ENCODE results near the gene FMR1. TPM values are rescaled to one million over a fixed set of nuclear protein-coding genes. Genes with fewer than 3 reads are reported as not detected.

Gene FMR1
- total RNA-seq, 1 experiment from 2014 or later: 44.6 TPM

GRCh38 chrX:147894366-147894963 lies 17.3 kb upstream of the FMR1 start:
- no peak overlapping the region for H2AK5ac ChIP-seq (ENCODE audit: insufficient read length, low read length)
- H3K4me1 ChIP-seq (ENCODE audit: insufficient read depth, low read length): no peaks in the 10 kb centered on the region
- H3T11ph ChIP-seq (ENCODE audit: low read length): no peak overlapping the region
- no peaks in the 10 kb centered on the region for H3K27me3 ChIP-seq (ENCODE audit: insufficient read depth, low read length)
- no peak overlapping the region for H3K23ac ChIP-seq (ENCODE audit: insufficient read length, low read depth, low read length)
- H4K8ac ChIP-seq (replicated peaks; ENCODE audit: insufficient read length, low read depth, low read length): no peak overlapping the region
- no peak for DNase-seq
- no peaks in the 10 kb centered on the region for H4K20me1 ChIP-seq (ENCODE audit: control insufficient read depth, insufficient read depth, insufficient read length)
- no peaks in the 10 kb centered on the region for H3K23me2 ChIP-seq (ENCODE audit: insufficient read length, low read depth, low read length, poor library complexity, severe bottlenecking)
- no peaks in the 10 kb centered on the region for H3K79me1 ChIP-seq (ENCODE audit: insufficient read depth, low read depth, low read length, poor library complexity, severe bottlenecking)
- no peak overlapping the region for H2AFZ ChIP-seq (ENCODE audit: low read length)
- WGBS (ENCODE audit: extremely low coverage, insufficient read length, low lambda C conversion rate): no CpG with 5 or more reads among the region's 4 CpGs
- H2BK12ac ChIP-seq (ENCODE audit: insufficient read length, low read depth, low read length): no peak overlapping the region
- H3K9me3 Mint-ChIP-seq: peaks cover 60 to 73% of the 10 kb centered on the region in 2 experiments
- H3K36me3 Mint-ChIP-seq (ENCODE audit: insufficient read depth in 1 of 3, low read depth in 3 of 3): peaks cover 0 to 4% (median 2%) of the 10 kb centered on the region in 3 experiments; a peak in 3 of 7 replicates
- no peaks in the 10 kb centered on the region for H3K27me3 Mint-ChIP-seq (ENCODE audit: low read depth)
- no peak overlapping the region for H4K5ac ChIP-seq (ENCODE audit: insufficient read length, low read depth, low read length)
- H2BK15ac ChIP-seq (ENCODE audit: low read depth, low read length): no peak overlapping the region
- TF ChIP-seq CTCF (conservative IDR thresholded peaks at IDR 0.05): no peak
- H3K9me3 ChIP-seq (ENCODE audit: control insufficient read depth, low read depth, low read length): peaks cover 22% of the 10 kb centered on the region
- no peak overlapping the region for H3K4me2 ChIP-seq (ENCODE audit: insufficient read depth, insufficient read length, low read length)
- no peaks in the 10 kb centered on the region for H3K79me2 ChIP-seq (ENCODE audit: insufficient read depth, low read length)
- no peak overlapping the region for H2BK5ac ChIP-seq (ENCODE audit: insufficient read length, low read length)
- H3K27ac ChIP-seq (ENCODE audit: insufficient read length, low read depth, low read length): peak overlapping the region; percentile 29
- no peak overlapping the region for H3K14ac ChIP-seq (ENCODE audit: insufficient read depth, low read length)
- H2BK120ac ChIP-seq (ENCODE audit: low read depth, low read length, poor library complexity, severe bottlenecking): no peak overlapping the region
- peaks cover 5% of the 10 kb centered on the region in 2 experiments; a peak in 2 of 4 replicates for H3K4me1 Mint-ChIP-seq
- H3K4ac ChIP-seq (ENCODE audit: low read depth, low read length): no peak overlapping the region
- H3K27ac Mint-ChIP-seq: no peak overlapping the region; a peak in 1 of 7 replicates
- no peak overlapping the region for H3K18ac ChIP-seq (ENCODE audit: insufficient read length, low read depth, low read length)
- no peak overlapping the region for H3K9ac ChIP-seq (ENCODE audit: extremely low read depth, insufficient read length, low read length)
- H3K56ac ChIP-seq (ENCODE audit: insufficient read length, low read depth, low read length): no peak overlapping the region
- no peak overlapping the region for H3K4me3 Mint-ChIP-seq
- H2BK20ac ChIP-seq (ENCODE audit: low read depth, low read length, poor library complexity, severe bottlenecking): no peak overlapping the region
- H4K91ac ChIP-seq (ENCODE audit: insufficient read length, low read depth, low read length): no peak overlapping the region
